Measurements from ENCODE around the gene TBX10.
"Not testable (repeated sequence)": the region's sequence is repeated elsewhere in the genome, so short reads cannot be mapped to it uniquely, and the experiment has no call there.

Gene TBX10

DNA sequence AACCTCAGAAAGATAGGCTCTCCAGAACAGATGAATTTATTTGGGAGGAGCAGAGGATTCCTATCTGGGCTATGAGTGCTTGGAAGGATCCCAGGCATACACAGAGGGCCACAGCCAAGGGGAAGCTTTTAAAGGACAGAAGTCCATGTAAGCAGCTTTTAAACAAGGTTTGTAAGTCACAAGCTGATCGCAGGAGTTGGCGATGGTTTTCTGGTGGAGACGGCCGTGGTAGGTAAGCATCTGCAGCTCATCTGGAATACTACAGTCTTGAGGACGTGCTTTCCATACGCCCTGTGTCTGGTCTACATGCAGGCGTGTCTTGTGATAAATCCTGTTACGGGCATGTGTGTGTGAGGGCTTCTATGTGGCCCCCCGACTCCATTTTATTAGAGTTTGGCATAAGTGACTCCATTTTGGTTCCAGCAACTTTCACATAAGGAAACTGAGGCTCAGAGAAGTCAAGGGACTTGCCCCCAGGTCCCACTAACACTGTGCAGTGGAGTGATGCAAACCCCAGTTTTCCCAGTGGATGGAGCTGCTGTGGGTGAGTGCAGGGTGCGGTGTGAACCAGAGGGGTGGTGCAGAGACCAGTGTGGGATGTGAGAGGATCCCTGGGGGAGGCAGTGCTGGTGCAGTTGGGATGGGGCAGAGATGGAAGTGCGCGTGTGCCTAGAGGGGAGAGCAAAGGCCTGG, 22.7 kb upstream of the TBX10 start:
- H3K9me3 ChIP-seq (ENCODE audit: control insufficient read depth, low read depth, low read length): peaks cover 4% of the 10 kb centered on the region
- no peaks in the 10 kb centered on the region for H3K36me3 ChIP-seq (ENCODE audit: control insufficient read depth, low read depth, low read length)
- no peak overlapping the region for H3K27ac ChIP-seq (ENCODE audit: low read length)
- no peaks in the 10 kb centered on the region for H3K4me1 ChIP-seq (ENCODE audit: control insufficient read depth, low read depth, low read length)
- no peaks in the 10 kb centered on the region for H3K27me3 ChIP-seq (ENCODE audit: control insufficient read depth, insufficient read depth, low read length)
- H3K4me3 ChIP-seq (ENCODE audit: low read length): no peak overlapping the region
- no peak overlapping the region for H3K9ac ChIP-seq (ENCODE audit: low read length)

GRCh38 chr11:67660752-67661151, 21.2 kb upstream of the TBX10 start:
- not testable (repeated sequence) for H3K27ac ChIP-seq (ENCODE audit: low read length); H3K4me3 ChIP-seq (ENCODE audit: low read length); H3K27me3 ChIP-seq (ENCODE audit: control insufficient read depth, insufficient read depth, low read length); H3K4me1 ChIP-seq (ENCODE audit: control insufficient read depth, low read depth, low read length); H3K9ac ChIP-seq (ENCODE audit: low read length); H3K36me3 ChIP-seq (ENCODE audit: control insufficient read depth, low read depth, low read length)
- H3K9me3 ChIP-seq (ENCODE audit: control insufficient read depth, low read depth, low read length): peaks cover 16% of the 10 kb centered on the region

- H3K27ac ChIP-seq (ENCODE audit: low read length); H3K36me3 ChIP-seq (ENCODE audit: control insufficient read depth, low read depth, low read length); H3K27me3 ChIP-seq (ENCODE audit: control insufficient read depth, insufficient read depth, low read length); H3K9ac ChIP-seq (ENCODE audit: low read length); H3K4me1 ChIP-seq (ENCODE audit: control insufficient read depth, low read depth, low read length); H3K4me3 ChIP-seq (ENCODE audit: low read length): not testable (repeated sequence)
- H3K9me3 ChIP-seq (ENCODE audit: control insufficient read depth, low read depth, low read length): peaks cover 16% of the 10 kb centered on the region
These were observed 20.1 kb upstream of the TBX10 start for GRCh38 chr11:67659651-67660165.

GRCh38 chr11:67657300-67657699, 17.7 kb upstream of the TBX10 start:
- no peak overlapping the region for H3K9ac ChIP-seq (ENCODE audit: low read length)
- H3K4me1 ChIP-seq (ENCODE audit: control insufficient read depth, low read depth, low read length): no peaks in the 10 kb centered on the region
- no peak overlapping the region for H3K4me3 ChIP-seq (ENCODE audit: low read length)
- peaks cover 16% of the 10 kb centered on the region for H3K9me3 ChIP-seq (ENCODE audit: control insufficient read depth, low read depth, low read length)
- H3K36me3 ChIP-seq (ENCODE audit: control insufficient read depth, low read depth, low read length): no peaks in the 10 kb centered on the region
- H3K27me3 ChIP-seq (ENCODE audit: control insufficient read depth, insufficient read depth, low read length): no peaks in the 10 kb centered on the region
- H3K27ac ChIP-seq (ENCODE audit: low read length): no peak overlapping the region

DNA sequence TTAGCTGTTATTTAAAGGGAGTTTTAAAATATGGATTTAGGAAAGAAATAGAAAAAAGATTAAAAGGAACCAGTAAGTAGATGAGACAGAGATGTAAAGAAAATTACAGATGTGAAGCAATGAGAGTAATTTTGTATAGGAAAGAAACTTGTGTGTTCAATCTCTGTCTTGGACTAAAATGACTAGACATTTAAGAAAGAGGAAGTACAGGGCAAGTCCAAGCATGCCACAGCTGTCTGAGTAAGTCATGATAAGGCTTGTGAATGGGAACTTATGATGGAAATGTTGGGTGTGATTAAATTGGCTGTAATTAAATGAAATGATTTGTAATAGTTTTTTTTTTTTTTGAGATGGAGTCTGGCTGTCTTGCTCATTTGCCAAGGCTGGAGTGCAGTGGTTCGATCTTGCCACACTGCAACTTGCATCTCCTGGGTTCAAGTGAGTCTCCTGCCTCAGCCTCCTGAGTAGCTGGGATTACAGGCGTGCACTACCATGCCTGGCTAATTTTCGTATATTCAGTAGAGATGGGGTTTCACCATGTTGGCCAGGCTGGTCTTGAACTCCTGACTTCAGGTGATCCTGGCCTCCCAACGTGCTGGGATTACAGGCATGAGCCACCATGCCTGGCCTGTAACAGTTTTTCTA, 16.8 kb upstream of the TBX10 start:
- Histone ChIP-seq H3K9me3 (ENCODE audit: control insufficient read depth, low read depth, low read length) (peaks cover 16% of the 10 kb centered on the region), H3K4me3 (ENCODE audit: low read length) (no peak overlapping the region), H3K36me3 (ENCODE audit: control insufficient read depth, low read depth, low read length) (no peaks in the 10 kb centered on the region), H3K27ac (ENCODE audit: low read length) (no peak overlapping the region), H3K9ac (ENCODE audit: low read length) (no peak overlapping the region), H3K4me1 (ENCODE audit: control insufficient read depth, low read depth, low read length) (no peaks in the 10 kb centered on the region), H3K27me3 (ENCODE audit: control insufficient read depth, insufficient read depth, low read length) (no peaks in the 10 kb centered on the region)

DNA sequence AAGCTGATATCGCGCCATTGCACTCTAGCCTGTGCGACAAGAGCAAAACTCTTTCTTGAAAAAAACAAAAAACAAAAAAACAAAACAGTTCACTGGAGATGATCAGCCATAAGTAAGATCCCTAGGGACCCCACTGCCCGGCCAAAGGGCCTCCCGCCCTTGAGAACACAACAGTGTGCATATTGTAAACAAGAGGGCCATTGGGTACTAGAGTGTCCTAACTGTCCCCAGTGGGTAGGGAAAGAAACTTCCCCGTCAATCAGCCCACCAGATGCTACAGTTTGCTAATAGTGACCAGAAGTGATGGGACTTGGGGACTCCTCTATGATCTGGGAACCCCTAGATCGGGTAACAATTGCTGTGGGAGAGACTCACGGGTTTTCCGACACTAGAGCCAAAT, 14.7 kb upstream of the TBX10 start:
- Histone ChIP-seq H3K27ac (ENCODE audit: low read length) (no peak overlapping the region), H3K4me1 (ENCODE audit: control insufficient read depth, low read depth, low read length) (no peaks in the 10 kb centered on the region), H3K4me3 (ENCODE audit: low read length) (no peak overlapping the region), H3K27me3 (ENCODE audit: control insufficient read depth, insufficient read depth, low read length) (no peaks in the 10 kb centered on the region), H3K36me3 (ENCODE audit: control insufficient read depth, low read depth, low read length) (no peaks in the 10 kb centered on the region), H3K9ac (ENCODE audit: low read length) (no peak overlapping the region), H3K9me3 (ENCODE audit: control insufficient read depth, low read depth, low read length) (peaks cover 16% of the 10 kb centered on the region)

- no peaks in the 10 kb centered on the region for H3K4me1 ChIP-seq (ENCODE audit: control insufficient read depth, low read depth, low read length)
- no peaks in the 10 kb centered on the region for H3K36me3 ChIP-seq (ENCODE audit: control insufficient read depth, low read depth, low read length)
- peaks cover 16% of the 10 kb centered on the region for H3K9me3 ChIP-seq (ENCODE audit: control insufficient read depth, low read depth, low read length)
- no peak overlapping the region for H3K27ac ChIP-seq (ENCODE audit: low read length)
- H3K4me3 ChIP-seq (ENCODE audit: low read length): no peak overlapping the region
- H3K27me3 ChIP-seq (ENCODE audit: control insufficient read depth, insufficient read depth, low read length): no peaks in the 10 kb centered on the region
- no peak overlapping the region for H3K9ac ChIP-seq (ENCODE audit: low read length)
These were observed 13.6 kb upstream of the TBX10 start for GRCh38 chr11:67652965-67653845.

DNA sequence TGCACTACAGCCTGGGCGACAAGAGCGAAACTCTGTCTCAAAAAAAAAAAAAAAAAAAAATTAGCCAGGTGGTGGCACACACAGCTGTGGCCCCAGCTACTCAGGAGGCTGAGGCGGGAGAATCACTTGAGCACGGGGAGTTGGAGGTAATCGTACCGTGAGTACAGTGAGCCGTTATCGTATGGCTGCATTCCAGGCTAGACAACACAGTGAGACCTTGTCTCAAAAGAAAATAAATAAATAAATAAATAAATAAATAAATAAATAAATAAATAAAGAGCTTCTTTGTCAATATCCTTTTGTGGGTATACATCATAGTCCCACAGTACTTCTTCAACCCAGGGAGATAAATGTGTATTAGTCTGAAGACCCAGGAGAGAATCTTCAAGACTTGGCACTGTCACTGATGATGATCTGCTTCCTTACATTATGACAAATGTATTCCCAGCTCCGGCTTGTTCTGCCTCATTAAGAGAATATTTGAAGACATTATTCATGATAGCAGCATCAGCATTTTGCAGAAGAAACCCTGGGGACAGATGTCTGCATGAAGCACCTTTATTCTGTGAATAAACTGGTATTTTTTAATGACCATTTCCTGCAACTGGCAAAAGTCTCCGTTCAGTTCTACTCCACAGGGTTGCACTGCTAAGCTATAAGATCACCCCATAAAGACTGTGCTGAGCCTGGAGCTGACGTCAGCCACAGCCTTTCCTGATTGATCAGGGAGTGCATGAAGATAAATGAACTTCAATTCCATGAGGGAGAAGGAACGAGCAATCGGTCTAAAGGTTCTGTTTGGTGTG, 12.6 kb upstream of the TBX10 start:
- no peaks in the 10 kb centered on the region for H3K36me3 ChIP-seq (ENCODE audit: control insufficient read depth, low read depth, low read length)
- H3K9me3 ChIP-seq (ENCODE audit: control insufficient read depth, low read depth, low read length): peaks cover 12% of the 10 kb centered on the region
- no peaks in the 10 kb centered on the region for H3K27me3 ChIP-seq (ENCODE audit: control insufficient read depth, insufficient read depth, low read length)
- H3K9ac ChIP-seq (ENCODE audit: low read length): no peak overlapping the region
- H3K4me3 ChIP-seq (ENCODE audit: low read length): no peak overlapping the region
- no peak overlapping the region for H3K27ac ChIP-seq (ENCODE audit: low read length)
- H3K4me1 ChIP-seq (ENCODE audit: control insufficient read depth, low read depth, low read length): no peaks in the 10 kb centered on the region

- no peaks in the 10 kb centered on the region for H3K9me3 ChIP-seq (ENCODE audit: control insufficient read depth, low read depth, low read length)
- H3K27me3 ChIP-seq (ENCODE audit: control insufficient read depth, insufficient read depth, low read length): no peaks in the 10 kb centered on the region
- H3K36me3 ChIP-seq (ENCODE audit: control insufficient read depth, low read depth, low read length): no peaks in the 10 kb centered on the region
- no peak overlapping the region for H3K27ac ChIP-seq (ENCODE audit: low read length)
- no peaks in the 10 kb centered on the region for H3K4me1 ChIP-seq (ENCODE audit: control insufficient read depth, low read depth, low read length)
- H3K4me3 ChIP-seq (ENCODE audit: low read length): no peak overlapping the region
- H3K9ac ChIP-seq (ENCODE audit: low read length): no peak overlapping the region
These were observed 10.3 kb upstream of the TBX10 start for GRCh38 chr11:67649634-67650510.

GRCh38 chr11:67648796-67649613, 9.4 kb upstream of the TBX10 start:
- Histone ChIP-seq H3K9ac (ENCODE audit: low read length) (no peak overlapping the region), H3K36me3 (ENCODE audit: control insufficient read depth, low read depth, low read length) (no peaks in the 10 kb centered on the region), H3K27me3 (ENCODE audit: control insufficient read depth, insufficient read depth, low read length) (no peaks in the 10 kb centered on the region), H3K4me3 (ENCODE audit: low read length) (no peak overlapping the region), H3K4me1 (ENCODE audit: control insufficient read depth, low read depth, low read length) (no peaks in the 10 kb centered on the region), H3K27ac (ENCODE audit: low read length) (no peak overlapping the region), H3K9me3 (ENCODE audit: control insufficient read depth, low read depth, low read length) (no peaks in the 10 kb centered on the region)

All from iPS-18a (cell line).